ENCODE data around the gene SEPTIN12. TPM values are rescaled to one million over a fixed set of nuclear protein-coding genes. Genes with fewer than 3 reads are reported as not detected.

The SEPTIN12 gene
- total and polyA plus RNA-seq, 2 of the 4 experiments (the other 2 are of a cell fraction) = not detected

GRCh38 chr16:4750896-4751295 lies 37.2 kb downstream of the SEPTIN12 start:
- Histone ChIP-seq H3K9ac (ENCODE audit: low read depth, low read length) (no peak overlapping the region), H3K36me3 (ENCODE audit: control insufficient read depth, insufficient read depth, low read length) (peaks cover 44% of the 10 kb centered on the region), H3K9me3 (ENCODE audit: control insufficient read depth, insufficient read depth, low read length) (peaks cover 4% of the 10 kb centered on the region), H4K20me1 (ENCODE audit: insufficient read depth, low read length) (peaks cover 5% of the 10 kb centered on the region; the same call in 1 of the 2 replicates), H2BK120ac (ENCODE audit: low read depth, low read length) (no peak overlapping the region), H3K27me3 (ENCODE audit: control insufficient read depth, insufficient read depth, low read length) (no peaks in the 10 kb centered on the region), H4K91ac (ENCODE audit: insufficient read depth, low read depth, low read length) (no peak overlapping the region), H4K5ac (ENCODE audit: low read depth, low read length) (no peak overlapping the region), H3K14ac (replicated peaks; ENCODE audit: low read depth, low read length) (no peak overlapping the region), H2BK5ac (ENCODE audit: low read depth, low read length, poor library complexity, severe bottlenecking) (no peak overlapping the region), H3K4me3 (ENCODE audit: insufficient read depth, low read depth, low read length) (no peak overlapping the region), H3K56ac (ENCODE audit: extremely low read depth, insufficient read depth, low read length) (no peak overlapping the region), H3K18ac (ENCODE audit: low read depth, low read length) (no peak overlapping the region), H2AK5ac (ENCODE audit: low read depth, low read length) (no peak overlapping the region), H3K27ac (ENCODE audit: insufficient read depth, low read length) (no peak overlapping the region), H4K8ac (ENCODE audit: low read depth in 2 of 2, low read length in 2 of 2) (no peak overlapping the region), H2BK15ac (ENCODE audit: low read depth, low read length) (no peak overlapping the region), H3K4ac (ENCODE audit: low read depth, low read length) (no peak overlapping the region), H3K4me1 (ENCODE audit: control insufficient read depth, insufficient read depth, low read length) (no peaks in the 10 kb centered on the region), H3K23ac (ENCODE audit: low read depth, low read length) (no peak overlapping the region), H3K9me1 (ENCODE audit: insufficient read depth, low read length) (no peaks in the 10 kb centered on the region), H2AFZ (replicated peaks; ENCODE audit: low read length, poor library complexity) (no peak overlapping the region), H2AK9ac (replicated peaks; ENCODE audit: low read depth, low read length, poor library complexity) (no peak overlapping the region), H2BK20ac (ENCODE audit: low read depth, low read length) (no peak overlapping the region), H3K79me1 (ENCODE audit: low read depth in 1 of 2, low read length in 2 of 2) (peaks cover 5 to 8% of the 10 kb centered on the region in 2 experiments; a peak in 3 of 4 replicates), H3K4me2 (ENCODE audit: low read depth, low read length) (no peak overlapping the region)
- no peak for ATAC-seq (ENCODE audit: low read depth)
- TF ChIP-seq FOS (IDR thresholded peaks at IDR 0.05; ENCODE audit: low read depth, low read length) = no peak
- TF ChIP-seq MXI1 (IDR thresholded peaks at IDR 0.05; ENCODE audit: borderline replicate concordance, low read depth, low read length) = no peak
- no peak for TF ChIP-seq SMC3 (IDR thresholded peaks at IDR 0.05; ENCODE audit: low read depth, low read length)
- no peak for TF ChIP-seq CHD1 (IDR thresholded peaks at IDR 0.05; ENCODE audit: low read depth, low read length)
- TF ChIP-seq RFX5 (IDR thresholded peaks at IDR 0.05; ENCODE audit: low read depth, low read length) = no peak
- no peak for TF ChIP-seq CTCF (conservative IDR thresholded peaks at IDR 0.05; ENCODE audit: low read depth, low read length)
- no peak for TF ChIP-seq NFE2L2 (IDR thresholded peaks at IDR 0.05; ENCODE audit: low read depth, low read length)
- no peak for TF ChIP-seq USF2 (IDR thresholded peaks at IDR 0.05; ENCODE audit: low read depth, low read length)
- intact Hi-C loops (cut with micrococcal nuclease) (no loop called here), dilution Hi-C loops (cut with HindIII; ENCODE audit: low sequenced_read_pairs, unreplicated experiment) (no loop called here), in situ Hi-C loops (cut with MboI; ENCODE audit: low sequenced_read_pairs) (no loop called here)
- DNase-seq = no peak
- no TSS peak for BruUV-seq (replicated peaks)
- ChIA-PET CTCF (no interaction called here), POLR2A (ENCODE audit: unreplicated experiment) (no interaction called here)
- 83% methylated on average over 1 of the region's 8 CpGs; no CpG with 5 or more reads in 1 of the 2 experiments for WGBS, 2 experiments (ENCODE audit: extremely low coverage in 2 of 2, insufficient read length in 1 of 2)

Data from IMR-90 (cell line).